HL-60 (cell line): ENCODE data around the gene OSMR.

Experiments used
- POLR2AphosphoS5 ChIP-seq: IDR thresholded peaks from 2 replicates; pipeline ENCODE4 v1.6.1; 2012; ENCODE audit warnings: low read depth
- TF ChIP-seq, protein P1 (sequence below): IDR thresholded peaks from one replicate; pipeline ENCODE4 v1.5.1; 2011; ENCODE audit warnings: low read length, control low read depth, inconsistent platforms; ENCODE audit not compliant: insufficient read depth

- TF ChIP-seq, protein P1, sequence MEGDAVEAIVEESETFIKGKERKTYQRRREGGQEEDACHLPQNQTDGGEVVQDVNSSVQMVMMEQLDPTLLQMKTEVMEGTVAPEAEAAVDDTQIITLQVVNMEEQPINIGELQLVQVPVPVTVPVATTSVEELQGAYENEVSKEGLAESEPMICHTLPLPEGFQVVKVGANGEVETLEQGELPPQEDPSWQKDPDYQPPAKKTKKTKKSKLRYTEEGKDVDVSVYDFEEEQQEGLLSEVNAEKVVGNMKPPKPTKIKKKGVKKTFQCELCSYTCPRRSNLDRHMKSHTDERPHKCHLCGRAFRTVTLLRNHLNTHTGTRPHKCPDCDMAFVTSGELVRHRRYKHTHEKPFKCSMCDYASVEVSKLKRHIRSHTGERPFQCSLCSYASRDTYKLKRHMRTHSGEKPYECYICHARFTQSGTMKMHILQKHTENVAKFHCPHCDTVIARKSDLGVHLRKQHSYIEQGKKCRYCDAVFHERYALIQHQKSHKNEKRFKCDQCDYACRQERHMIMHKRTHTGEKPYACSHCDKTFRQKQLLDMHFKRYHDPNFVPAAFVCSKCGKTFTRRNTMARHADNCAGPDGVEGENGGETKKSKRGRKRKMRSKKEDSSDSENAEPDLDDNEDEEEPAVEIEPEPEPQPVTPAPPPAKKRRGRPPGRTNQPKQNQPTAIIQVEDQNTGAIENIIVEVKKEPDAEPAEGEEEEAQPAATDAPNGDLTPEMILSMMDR = no peak
- TF ChIP-seq POLR2AphosphoS5 = no peak
Observed at GRCh38 chr5:38913714-38914113, 67.9 kb downstream of the OSMR start.
